ENCODE results near the gene CHRDL2. TPM values are rescaled to one million over a fixed set of nuclear protein-coding genes. Genes with fewer than 3 reads are reported as not detected.

The CHRDL2 gene
- total RNA-seq, 1 donor from 2014 or later, result 1.4 TPM

- Mint-ChIP-seq H3K9me3 (peaks cover 4% of the 10 kb centered on the region), H3K4me1 (ENCODE audit: unreplicated experiment) (no peaks in the 10 kb centered on the region), H3K4me3 (no peak overlapping the region), H3K27ac (no peak overlapping the region), H3K27me3 (no peaks in the 10 kb centered on the region), H3K36me3 (no peaks in the 10 kb centered on the region)
- peak; percentile 39 for DNase-seq (ENCODE audit: extremely low spot score, unreplicated experiment)
- no peak for TF ChIP-seq CTCF (conservative IDR thresholded peaks at IDR 0.05)
Observed at GRCh38 chr11:74676596-74676995, 54.6 kb downstream of the CHRDL2 start.

- H3K27ac Mint-ChIP-seq, result no peak overlapping the region
- no peak for DNase-seq (ENCODE audit: extremely low spot score, unreplicated experiment)
- H3K27me3 Mint-ChIP-seq, result no peaks in the 10 kb centered on the region
- TF ChIP-seq CTCF (conservative IDR thresholded peaks at IDR 0.05), result no peak
- H3K4me1 Mint-ChIP-seq (ENCODE audit: unreplicated experiment), result no peaks in the 10 kb centered on the region
- no peak overlapping the region for H3K4me3 Mint-ChIP-seq
- peaks cover 4% of the 10 kb centered on the region for H3K9me3 Mint-ChIP-seq
- H3K36me3 Mint-ChIP-seq, result no peaks in the 10 kb centered on the region
Observed at GRCh38 chr11:74675761-74676160, 55.5 kb downstream of the CHRDL2 start.

- no peaks in the 10 kb centered on the region for H3K4me1 Mint-ChIP-seq (ENCODE audit: unreplicated experiment)
- H3K9me3 Mint-ChIP-seq, result peaks cover 4% of the 10 kb centered on the region
- DNase-seq (ENCODE audit: extremely low spot score, unreplicated experiment), result peak; percentile 32
- H3K36me3 Mint-ChIP-seq, result no peaks in the 10 kb centered on the region
- H3K27ac Mint-ChIP-seq, result no peak overlapping the region
- no peaks in the 10 kb centered on the region for H3K27me3 Mint-ChIP-seq
- TF ChIP-seq CTCF (conservative IDR thresholded peaks at IDR 0.05), result no peak
- H3K4me3 Mint-ChIP-seq, result no peak overlapping the region
Observed at GRCh38 chr11:74673693-74674360, 57.4 kb downstream of the CHRDL2 start.

GRCh38 chr11:74672956-74673692, 58.1 kb downstream of the CHRDL2 start:
- no peak for TF ChIP-seq CTCF (conservative IDR thresholded peaks at IDR 0.05)
- Mint-ChIP-seq H3K9me3 (peaks cover 4% of the 10 kb centered on the region), H3K27ac (no peak overlapping the region), H3K4me3 (no peak overlapping the region), H3K4me1 (ENCODE audit: unreplicated experiment) (no peaks in the 10 kb centered on the region), H3K36me3 (no peaks in the 10 kb centered on the region), H3K27me3 (no peaks in the 10 kb centered on the region)
- peak; percentile 51 for DNase-seq (ENCODE audit: extremely low spot score, unreplicated experiment)

GRCh38 chr11:74672332-74672955, 58.8 kb downstream of the CHRDL2 start:
- DNase-seq (ENCODE audit: extremely low spot score, unreplicated experiment), result no peak
- Mint-ChIP-seq H3K9me3 (peaks cover 4% of the 10 kb centered on the region), H3K4me1 (ENCODE audit: unreplicated experiment) (no peaks in the 10 kb centered on the region), H3K4me3 (no peak overlapping the region), H3K27me3 (no peaks in the 10 kb centered on the region), H3K36me3 (no peaks in the 10 kb centered on the region), H3K27ac (no peak overlapping the region)
- TF ChIP-seq CTCF (conservative IDR thresholded peaks at IDR 0.05), result no peak

All from type B pancreatic cell (in vitro differentiated cells).